GM12872 (cell line): ENCODE results near the gene BCLAF1.

ENCODE experiments used
- TF ChIP-seq, protein P1 (sequence below): IDR thresholded peaks from 3 replicates; pipeline ENCODE4 v1.5.1; 2011; ENCODE audit warnings: low read depth, mild to moderate bottlenecking, low read length, moderate library complexity; ENCODE audit not compliant: insufficient read depth

The BCLAF1 gene

DNA sequence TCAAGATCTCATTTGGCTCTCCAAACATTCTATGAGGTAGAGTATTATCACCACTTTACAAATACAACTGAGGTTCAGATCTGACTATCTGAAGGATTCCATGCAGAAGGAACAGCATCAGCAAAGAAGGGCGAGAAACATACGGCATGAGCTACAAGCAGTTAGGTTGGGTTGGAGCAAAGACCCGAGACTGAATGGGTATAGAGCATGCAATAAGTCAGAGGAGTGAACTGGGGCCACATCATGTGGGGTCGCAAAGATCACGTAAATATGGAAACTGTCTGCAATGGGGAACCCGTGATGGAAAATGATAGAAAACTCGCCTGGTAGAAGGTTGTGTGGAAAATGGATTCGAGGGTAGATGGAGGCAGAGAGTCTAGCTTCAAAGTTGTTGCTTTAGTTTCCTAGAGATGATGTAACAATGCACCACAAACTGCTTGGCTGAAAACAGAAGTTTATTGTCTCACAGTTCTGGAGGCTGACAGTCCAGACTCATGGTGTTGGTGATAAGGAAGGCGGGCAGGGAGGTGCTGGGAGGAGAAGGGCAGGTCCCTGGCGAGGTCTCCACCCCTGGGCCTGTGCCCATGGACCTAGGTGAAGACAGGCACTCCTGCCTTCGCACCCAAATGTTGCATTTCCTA lies 44.3 kb upstream of the BCLAF1 start:
- TF ChIP-seq, protein P1, sequence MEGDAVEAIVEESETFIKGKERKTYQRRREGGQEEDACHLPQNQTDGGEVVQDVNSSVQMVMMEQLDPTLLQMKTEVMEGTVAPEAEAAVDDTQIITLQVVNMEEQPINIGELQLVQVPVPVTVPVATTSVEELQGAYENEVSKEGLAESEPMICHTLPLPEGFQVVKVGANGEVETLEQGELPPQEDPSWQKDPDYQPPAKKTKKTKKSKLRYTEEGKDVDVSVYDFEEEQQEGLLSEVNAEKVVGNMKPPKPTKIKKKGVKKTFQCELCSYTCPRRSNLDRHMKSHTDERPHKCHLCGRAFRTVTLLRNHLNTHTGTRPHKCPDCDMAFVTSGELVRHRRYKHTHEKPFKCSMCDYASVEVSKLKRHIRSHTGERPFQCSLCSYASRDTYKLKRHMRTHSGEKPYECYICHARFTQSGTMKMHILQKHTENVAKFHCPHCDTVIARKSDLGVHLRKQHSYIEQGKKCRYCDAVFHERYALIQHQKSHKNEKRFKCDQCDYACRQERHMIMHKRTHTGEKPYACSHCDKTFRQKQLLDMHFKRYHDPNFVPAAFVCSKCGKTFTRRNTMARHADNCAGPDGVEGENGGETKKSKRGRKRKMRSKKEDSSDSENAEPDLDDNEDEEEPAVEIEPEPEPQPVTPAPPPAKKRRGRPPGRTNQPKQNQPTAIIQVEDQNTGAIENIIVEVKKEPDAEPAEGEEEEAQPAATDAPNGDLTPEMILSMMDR, result no peak

DNA sequence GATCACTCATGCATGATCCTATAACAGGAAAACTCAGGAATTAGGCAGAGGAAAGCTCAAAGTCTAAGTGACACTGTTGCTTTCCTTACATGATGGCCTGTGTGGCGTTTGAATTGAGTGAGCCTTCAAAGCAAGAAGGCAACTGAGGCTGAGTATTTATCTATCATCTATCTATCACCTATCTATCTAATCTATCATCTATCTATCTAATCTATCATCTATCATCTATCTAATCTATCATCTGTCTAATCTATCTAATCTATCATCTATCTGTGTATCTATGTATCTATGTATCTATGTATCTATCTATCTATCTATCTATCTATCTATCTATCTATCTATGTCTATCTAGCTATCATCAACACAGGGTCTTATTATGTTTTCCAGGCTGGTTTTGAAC lies 41.8 kb upstream of the BCLAF1 start:
- TF ChIP-seq, protein P1, result no peak

DNA sequence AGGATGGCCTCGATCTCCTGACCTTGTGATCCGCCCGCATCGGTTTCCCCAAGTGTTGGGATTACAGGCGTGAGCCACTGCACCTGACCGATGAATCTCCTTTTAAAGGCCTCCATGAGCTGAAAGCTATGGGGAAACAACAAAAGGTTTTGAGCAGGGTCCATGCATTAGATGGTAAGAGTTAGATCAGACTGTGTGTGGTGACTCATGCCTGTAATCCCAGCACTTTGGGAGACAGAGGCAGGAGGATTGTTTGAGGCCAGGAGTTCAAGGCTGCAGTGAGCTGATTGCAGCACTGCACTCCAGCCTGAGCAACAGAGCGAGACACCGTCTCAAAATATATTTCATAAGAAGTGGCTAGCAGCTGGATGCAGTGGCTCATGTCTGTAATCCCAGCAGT lies 41.0 kb upstream of the BCLAF1 start:
- TF ChIP-seq, protein P1, result no peak

DNA sequence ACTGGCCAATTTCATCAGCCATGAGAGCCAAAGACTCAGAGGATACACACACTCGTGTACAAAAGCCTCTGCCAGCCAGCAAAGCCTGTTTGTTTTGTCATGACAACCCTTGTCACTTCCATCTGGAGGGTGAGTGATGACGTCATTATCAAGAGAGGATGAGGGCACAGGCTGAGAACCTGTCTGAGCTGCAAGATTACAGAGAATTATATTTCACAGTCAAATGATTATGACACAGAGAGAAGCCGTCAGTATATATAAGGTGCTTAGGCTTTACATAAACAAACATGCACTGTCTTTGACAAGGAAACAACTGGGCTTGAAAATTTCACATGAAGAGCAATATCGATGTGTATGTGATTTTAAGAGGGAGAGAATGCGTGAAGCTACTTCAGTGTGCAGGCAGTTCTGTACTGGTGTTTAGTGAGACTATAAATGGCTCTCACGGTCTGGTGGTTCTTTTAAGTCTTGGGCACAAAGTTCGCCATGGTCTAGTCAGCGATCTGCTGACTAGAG lies 36.5 kb upstream of the BCLAF1 start:
- TF ChIP-seq, protein P1, result no peak

DNA sequence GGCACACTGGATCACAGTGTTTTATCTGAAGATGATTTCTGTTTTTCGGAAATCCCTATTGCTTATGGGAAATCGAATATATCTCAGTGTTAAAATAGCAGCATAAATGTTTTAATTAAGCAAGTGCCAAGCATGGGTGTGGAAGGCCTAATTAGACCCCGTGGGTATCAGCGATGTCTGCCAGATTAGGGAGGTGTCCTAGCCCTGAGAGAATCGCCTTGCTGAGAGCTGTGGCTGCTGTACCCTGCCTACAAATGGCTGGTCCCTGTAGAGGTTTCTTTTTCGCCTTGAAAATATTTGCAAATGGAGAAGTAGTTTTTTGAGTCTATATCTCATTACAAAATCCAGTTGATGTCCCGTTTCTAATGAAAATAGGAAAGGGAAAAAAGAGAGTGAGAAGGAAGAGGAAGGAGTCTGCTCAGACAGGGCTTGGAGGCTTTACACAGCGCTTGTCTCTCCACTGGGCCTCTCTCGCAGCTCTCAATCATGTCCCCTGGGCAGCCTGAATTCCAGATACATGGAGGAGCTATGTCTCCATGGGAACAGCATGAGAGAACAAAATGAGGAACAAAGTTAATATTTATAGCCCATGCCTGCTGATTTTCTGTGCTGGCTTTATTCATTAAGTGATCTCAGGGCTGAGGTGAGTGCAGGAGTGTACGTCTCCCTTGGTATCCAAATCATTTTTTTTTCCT lies 35.2 kb upstream of the BCLAF1 start:
- TF ChIP-seq, protein P1, result no peak

DNA sequence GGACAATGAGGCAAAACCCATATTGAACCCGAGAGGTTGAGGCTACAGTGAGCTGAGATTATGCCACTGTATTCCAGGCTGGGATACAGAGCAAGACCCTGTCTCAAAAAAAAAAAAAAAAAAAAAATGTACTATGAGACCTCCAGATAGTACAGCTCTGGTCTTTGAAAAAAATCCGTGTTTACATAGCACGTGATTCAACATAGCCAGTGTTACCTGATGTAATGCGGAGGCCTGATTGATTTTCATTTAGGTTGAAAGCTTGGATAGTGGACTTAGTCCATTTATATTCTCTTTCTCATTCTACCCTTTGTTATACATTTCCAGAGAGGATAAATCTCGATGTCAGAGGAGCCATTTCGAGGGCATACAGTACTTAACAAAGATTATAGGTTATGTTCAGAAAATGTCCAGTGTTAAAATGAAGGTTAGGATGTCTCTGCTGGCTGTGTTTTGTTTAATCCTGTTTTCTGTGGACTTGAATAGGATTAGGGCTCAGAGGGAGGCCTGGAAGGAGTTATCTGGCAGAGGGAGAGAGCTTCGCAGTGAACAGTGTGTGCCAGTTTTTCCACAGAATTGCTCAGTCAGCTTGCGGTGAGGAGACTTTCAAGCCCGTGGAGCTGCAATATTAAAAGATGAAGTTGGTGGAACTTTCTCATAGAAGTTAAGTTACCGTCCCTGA lies 33.9 kb upstream of the BCLAF1 start:
- TF ChIP-seq, protein P1, result no peak

DNA sequence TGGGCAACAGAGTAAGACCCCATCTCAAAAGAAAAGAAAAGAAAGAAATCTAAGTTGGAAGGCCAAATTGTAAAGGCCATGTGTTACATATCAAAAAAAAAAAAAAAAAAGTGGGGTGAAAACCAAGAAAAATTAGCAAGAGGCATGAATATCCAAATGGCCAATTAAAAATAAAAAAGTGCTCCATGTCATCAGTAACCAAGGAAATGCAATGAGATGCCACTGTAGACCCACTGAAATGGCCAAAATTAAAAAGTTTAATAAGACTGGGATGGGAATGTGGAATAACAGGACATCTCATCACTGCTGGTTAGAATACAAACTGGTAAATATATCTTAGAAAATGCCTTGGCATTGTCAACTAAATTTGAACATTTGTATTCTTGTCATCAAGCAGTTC lies 30.1 kb upstream of the BCLAF1 start:
- TF ChIP-seq, protein P1, result no peak
